Hepatocyte (in vitro differentiated cells): ENCODE results near the gene WDR86. TPM values are rescaled to one million over a fixed set of nuclear protein-coding genes. Genes with fewer than 3 reads are reported as not detected.

Experiments used
- DNase-seq: peaks from one replicate; pipeline ENCODE4 v3.0.0-alpha.2; 2016; ENCODE audit warnings: low spot score
- H2AFZ ChIP-seq: fragments of 200-600 bp; sonication (generic); 2 replicates; pipeline ENCODE4 v1.6.0; 2016; ENCODE audit warnings: antibody characterized with exemption, mild to moderate bottlenecking
- H3K27ac ChIP-seq: fragments of 200-600 bp; sonication (generic); 2 replicates; pipeline ENCODE4 v1.5.1; 2016; ENCODE audit warnings: mild to moderate bottlenecking
- H3K27me3 ChIP-seq: fragments of 200-600 bp; sonication (generic); 2 replicates; pipeline ENCODE4 v1.6.1; 2016
- H3K36me3 ChIP-seq: fragments of 200-600 bp; sonication (generic); replicated peaks from 2 replicates; pipeline ENCODE4 v1.5.1; 2016; ENCODE audit warnings: low read depth; ENCODE audit not compliant: insufficient read depth
- H3K4me1 ChIP-seq: fragments of 200-600 bp; sonication (generic); 2 replicates; pipeline ENCODE4 v1.5.1; 2016; ENCODE audit warnings: mild to moderate bottlenecking, moderate library complexity; ENCODE audit not compliant: insufficient read depth
- H3K4me2 ChIP-seq: fragments of 200-600 bp; sonication (generic); 2 replicates; pipeline ENCODE4 v1.6.0; 2016
- H3K4me3 ChIP-seq: fragments of 200-600 bp; sonication (generic); 2 replicates; pipeline ENCODE4 v1.5.1; 2016; ENCODE audit warnings: mild to moderate bottlenecking
- H3K79me2 ChIP-seq: fragments of 200-600 bp; sonication (generic); 2 replicates; pipeline ENCODE4 v1.6.0; 2017; ENCODE audit warnings: mild to moderate bottlenecking
- H3K9me2 ChIP-seq: fragments of 200-600 bp; sonication (generic); replicated peaks from 2 replicates; pipeline ENCODE4 v1.6.0; 2017; ENCODE audit warnings: mild to moderate bottlenecking; ENCODE audit not compliant: insufficient read depth
- H3K9me3 ChIP-seq: fragments of 200-600 bp; sonication (generic); 2 replicates; pipeline ENCODE4 v1.5.1; 2016; ENCODE audit warnings: low read depth, mild to moderate bottlenecking
- H4K20me1 ChIP-seq: fragments of 200-600 bp; sonication (generic); 2 replicates; pipeline ENCODE4 v1.6.0; 2016; ENCODE audit warnings: mild to moderate bottlenecking; ENCODE audit not compliant: insufficient read depth, poor library complexity, severe bottlenecking
- CTCF ChIP-seq: fragments of 200-600 bp; sonication (generic); IDR thresholded peaks from 2 replicates; pipeline ENCODE4 v1.5.1; 2016; ENCODE audit warnings: antibody characterized with exemption, mild to moderate bottlenecking; ENCODE audit not compliant: poor library complexity
- EZH2 ChIP-seq: fragments of 200-600 bp; sonication (generic); IDR thresholded peaks from 2 replicates; pipeline ENCODE4 v1.6.1; 2016; ENCODE audit warnings: antibody characterized with exemption, mild to moderate bottlenecking, borderline replicate concordance
- EZH2phosphoT487 ChIP-seq: fragments of 200-600 bp; sonication (generic); IDR thresholded peaks from one replicate; pipeline ENCODE4 v1.6.1; 2018; ENCODE audit warnings: antibody characterized with exemption, mild to moderate bottlenecking, low read depth, moderate library complexity; ENCODE audit not compliant: unreplicated experiment, severe bottlenecking
- WGBS: methylation state at CpG from one replicate; pipeline ENCODE4 v1.1.6; 2016; ENCODE audit warnings: low lambda C conversion rate; ENCODE audit errors: missing lambda C conversion rate; 5-methylcytosine and 5-hydroxymethylcytosine counted together
- polyA plus RNA-seq: library from polyadenylated mRNA; unstranded; fragments of >200 nt; fragmentation: Nextera tagmentation; extraction: Ambion mirVana; gene quantifications from 2 replicates; pipeline ENCODE4 v1.2.1, GENCODE V29; 2016
- total RNA-seq: library from RNA; depleted of rRNA; stranded (reverse); fragments of >200 nt; gene quantifications from 2 replicates; pipeline ENCODE4 v1.2.3, GENCODE V29; 2014

Gene WDR86
- total RNA-seq: 10.6 and 15.5 TPM in 2 replicates
- 12.4 and 19.1 TPM in 2 replicates for polyA plus RNA-seq

GRCh38 chr7:151409667-151410404, at the start of gene WDR86:
Gene WDR86 (minus strand): TSS chr7:151410038. CDS start chr7:151409589, 449 bp downstream.
- Histone ChIP-seq H3K4me2 (peak within 1 kb of the TSS; percentile 98), H3K4me1 (peaks cover 11% of the 10 kb centered on the region), H3K27me3 (peaks cover 38% of the 10 kb centered on the region), H3K27ac (peak within 1 kb of the TSS; percentile 46), H3K36me3 (no peaks in the 10 kb centered on the region), H2AFZ (peak within 1 kb of the TSS; percentile 89), H3K9me2 (no peaks in the 10 kb centered on the region), H3K9me3 (no peaks in the 10 kb centered on the region), H3K4me3 (peak within 1 kb of the TSS; percentile 94), H3K79me2 (peaks cover 11% of the 10 kb centered on the region), H4K20me1 (no peaks in the 10 kb centered on the region)
- peak; percentile 69 for DNase-seq
- WGBS: 1% methylated on average over 25 of the region's 75 CpGs
- no peak for TF ChIP-seq EZH2phosphoT487
- TF ChIP-seq CTCF: no peak
- TF ChIP-seq EZH2: peak; percentile 74

- TF ChIP-seq EZH2phosphoT487 (no peak), EZH2 (no peak), CTCF (no peak)
- Histone ChIP-seq H3K79me2 (no peaks in the 10 kb centered on the region), H2AFZ (no peak overlapping the region), H3K9me2 (no peaks in the 10 kb centered on the region), H3K9me3 (no peaks in the 10 kb centered on the region), H3K4me1 (peaks cover 20% of the 10 kb centered on the region), H3K4me3 (no peak overlapping the region), H3K27me3 (no peaks in the 10 kb centered on the region), H3K4me2 (no peak overlapping the region), H3K36me3 (no peaks in the 10 kb centered on the region), H3K27ac (no peak overlapping the region), H4K20me1 (no peaks in the 10 kb centered on the region)
- 95% methylated on average over 6 of the region's 6 CpGs for WGBS
- no peak for DNase-seq
Measured at GRCh38 chr7:151457534-151457933, 47.7 kb upstream of the WDR86 start.

GRCh38 chr7:151456782-151457181, 46.9 kb upstream of the WDR86 start:
- no peaks in the 10 kb centered on the region for H3K36me3 ChIP-seq
- TF ChIP-seq CTCF (no peak), EZH2phosphoT487 (no peak), EZH2 (no peak)
- no peak overlapping the region for H2AFZ ChIP-seq
- no peaks in the 10 kb centered on the region for H3K27me3 ChIP-seq
- H3K4me2 ChIP-seq: no peak overlapping the region
- no peak overlapping the region for H3K4me3 ChIP-seq
- H3K79me2 ChIP-seq: no peaks in the 10 kb centered on the region
- DNase-seq: no peak
- no peaks in the 10 kb centered on the region for H3K9me2 ChIP-seq
- H3K27ac ChIP-seq: no peak overlapping the region
- peaks cover 20% of the 10 kb centered on the region for H3K4me1 ChIP-seq
- no peaks in the 10 kb centered on the region for H4K20me1 ChIP-seq
- no peaks in the 10 kb centered on the region for H3K9me3 ChIP-seq
- 77% methylated on average over 4 of the region's 4 CpGs for WGBS
